ENCODE results near the gene PEA15.

Gene PEA15

GRCh38 chr1:160208557-160209320 is 3.6 kb downstream of the PEA15 start:
- DNase-seq (ENCODE audit: low read depth in 2 of 2), result no peak

GRCh38 chr1:160209321-160210046 is 4.3 kb downstream of the PEA15 start:
- DNase-seq (ENCODE audit: low read depth in 2 of 2), result no peak

GRCh38 chr1:160210561-160210960 is 5.4 kb downstream of the PEA15 start:
- DNase-seq (ENCODE audit: low read depth in 2 of 2), result no peak

- no peak for DNase-seq (ENCODE audit: low read depth in 2 of 2)
Measured at GRCh38 chr1:160211046-160211790, 6.0 kb downstream of the PEA15 start.

- DNase-seq (ENCODE audit: low read depth in 2 of 2), result no peak
Measured at GRCh38 chr1:160214481-160215140, 9.4 kb downstream of the PEA15 start.

GRCh38 chr1:160216301-160216700 is 11.1 kb downstream of the PEA15 start:
- no peak for DNase-seq (ENCODE audit: low read depth in 2 of 2)

- no peak for DNase-seq (ENCODE audit: low read depth in 2 of 2)
Measured at GRCh38 chr1:160217481-160218051, 12.4 kb downstream of the PEA15 start.

- no peak for DNase-seq (ENCODE audit: low read depth in 2 of 2)
Measured at GRCh38 chr1:160219062-160219929, 14.1 kb downstream of the PEA15 start.

GRCh38 chr1:160220301-160220700 is 15.1 kb downstream of the PEA15 start:
- DNase-seq (ENCODE audit: low read depth in 2 of 2), result no peak

- no peak for DNase-seq (ENCODE audit: low read depth in 2 of 2)
Measured at GRCh38 chr1:160221089-160221488, 15.9 kb downstream of the PEA15 start.

GRCh38 chr1:160222546-160222945 is 17.4 kb downstream of the PEA15 start:
- no peak for DNase-seq (ENCODE audit: low read depth in 2 of 2)

GRCh38 chr1:160224606-160225005 is 19.4 kb downstream of the PEA15 start:
- DNase-seq (ENCODE audit: low read depth in 2 of 2), result no peak

GRCh38 chr1:160225345-160225744 is 20.2 kb downstream of the PEA15 start:
- DNase-seq (ENCODE audit: low read depth in 2 of 2), result no peak

GRCh38 chr1:160226623-160227022 is 21.4 kb downstream of the PEA15 start:
- no peak for DNase-seq (ENCODE audit: low read depth in 2 of 2)

GRCh38 chr1:160227034-160227433 is 21.9 kb downstream of the PEA15 start:
- no peak for DNase-seq (ENCODE audit: low read depth in 2 of 2)

- no peak for DNase-seq (ENCODE audit: low read depth in 2 of 2)
Measured at GRCh38 chr1:160227561-160227960, 22.4 kb downstream of the PEA15 start.

- no peak for DNase-seq (ENCODE audit: low read depth in 2 of 2)
Measured at GRCh38 chr1:160228431-160228830, 23.2 kb downstream of the PEA15 start.

- no peak for DNase-seq (ENCODE audit: low read depth in 2 of 2)
Measured at GRCh38 chr1:160232911-160233310, 27.7 kb downstream of the PEA15 start.

GRCh38 chr1:160236806-160237205 is 31.6 kb downstream of the PEA15 start:
- no peak for DNase-seq (ENCODE audit: low read depth in 2 of 2)

GRCh38 chr1:160237558-160237957 is 32.4 kb downstream of the PEA15 start:
- no peak for DNase-seq (ENCODE audit: low read depth in 2 of 2)

GRCh38 chr1:160238408-160238807 is 33.2 kb downstream of the PEA15 start:
- DNase-seq (ENCODE audit: low read depth in 2 of 2), result no peak
